GM19025 (cell line): ENCODE data around the gene MGST2.

Source experiments
- ATAC-seq: cut with Tn5 transposase; IDR thresholded peaks from one replicate; pipeline ENCODE4 v1.9.1; 2021; ENCODE audit warnings: mild to moderate bottlenecking, low read depth, moderate library complexity; ENCODE audit not compliant: unreplicated experiment

The MGST2 gene

DNA sequence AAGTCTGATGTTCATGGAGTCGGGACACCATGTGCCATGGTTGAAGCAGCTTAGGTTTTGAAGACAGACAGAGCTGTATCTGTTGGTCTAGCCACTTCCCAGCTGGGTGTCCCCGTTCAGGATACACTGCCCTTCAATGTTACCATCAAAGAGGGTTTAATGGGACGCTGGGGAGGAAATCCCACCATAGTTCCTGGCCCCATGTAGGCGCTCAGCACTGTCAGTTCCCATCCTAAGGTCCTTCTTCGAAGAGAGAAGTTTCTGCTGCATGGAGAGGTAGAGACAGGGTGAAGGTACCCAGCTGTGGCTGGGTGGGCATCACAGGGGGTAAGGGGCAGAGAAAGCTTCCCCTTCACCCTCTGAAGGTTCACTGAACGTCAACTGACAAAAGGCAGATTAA, 3.7 kb downstream of the MGST2 start:
- no peak for ATAC-seq

DNA sequence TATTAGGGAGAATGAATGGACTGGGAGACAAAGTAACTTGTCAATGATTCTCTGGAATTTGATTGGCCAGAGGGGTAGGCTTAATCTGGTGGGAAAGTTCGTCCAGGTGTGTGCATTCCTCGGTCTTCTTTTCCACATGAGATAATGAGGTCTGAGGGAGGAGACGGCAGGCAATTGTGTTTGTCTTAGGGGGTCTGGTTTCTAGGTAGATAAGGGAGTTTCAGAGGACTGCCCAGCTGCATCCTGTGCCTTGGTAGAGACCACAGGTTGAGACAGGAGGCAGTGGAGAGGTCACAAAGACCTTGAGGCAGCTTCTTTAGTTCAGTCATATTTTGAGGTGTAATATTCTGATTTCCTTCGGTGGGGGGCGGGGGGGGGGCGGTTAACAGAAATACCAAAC, 4.3 kb downstream of the MGST2 start:
- ATAC-seq = no peak

DNA sequence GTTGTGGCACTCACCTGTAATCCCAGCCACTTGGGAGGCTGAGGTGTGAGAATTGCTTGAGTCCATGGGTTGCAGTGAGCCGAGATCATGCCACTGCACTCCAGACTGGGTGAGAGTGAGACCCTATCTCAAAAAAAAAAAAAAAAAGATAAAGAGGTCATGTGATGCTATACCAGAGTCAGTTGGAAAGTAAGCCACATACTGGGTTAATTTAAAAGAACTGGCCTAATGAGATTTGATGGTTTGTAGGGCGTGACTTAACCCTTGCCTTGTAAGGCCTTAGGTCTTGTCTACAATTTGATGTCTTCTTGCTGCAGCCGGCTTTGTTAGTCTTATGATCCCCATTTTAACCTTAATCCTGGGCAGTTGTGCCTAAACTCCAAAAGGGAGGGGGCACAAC, 5.2 kb downstream of the MGST2 start:
- ATAC-seq = no peak

DNA sequence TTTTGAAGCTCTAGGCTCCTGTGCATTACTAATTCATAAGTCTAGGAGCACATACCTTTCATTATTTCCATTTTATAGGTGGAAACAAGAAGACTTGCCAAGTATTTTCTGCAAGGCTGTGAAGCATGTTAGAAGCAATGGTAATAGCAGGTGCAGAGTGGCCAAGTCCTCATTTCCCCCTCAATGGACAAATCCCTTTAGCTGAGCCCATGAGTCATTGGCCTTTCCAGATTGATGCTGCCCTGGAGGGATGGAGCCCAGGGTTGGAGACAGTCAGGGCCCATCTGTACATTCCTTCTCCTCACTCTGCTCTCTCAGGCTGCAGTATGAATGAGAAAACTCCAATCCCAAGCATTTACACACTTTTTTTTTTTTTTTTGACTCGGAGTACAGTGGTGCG, 6.6 kb downstream of the MGST2 start:
- ATAC-seq = no peak

DNA sequence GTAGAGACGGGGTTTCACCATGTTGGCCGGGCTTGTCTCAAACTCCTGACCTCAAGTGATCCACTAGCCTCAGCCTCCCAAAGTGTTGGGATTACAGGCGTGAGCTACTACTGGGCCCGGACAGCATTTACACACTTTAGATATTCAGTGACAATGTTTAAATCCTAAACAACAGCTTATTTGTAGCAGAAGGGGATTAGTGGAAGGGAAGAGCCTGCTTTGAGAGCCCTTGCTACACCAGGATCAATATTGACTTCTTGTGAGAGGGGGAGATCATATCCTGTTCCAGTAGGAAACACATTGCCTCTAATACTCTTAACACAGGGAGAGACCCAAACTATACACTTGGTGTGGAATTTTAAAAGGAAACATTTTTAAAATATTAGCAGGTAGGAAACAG, 7.1 kb downstream of the MGST2 start:
- no peak for ATAC-seq

DNA sequence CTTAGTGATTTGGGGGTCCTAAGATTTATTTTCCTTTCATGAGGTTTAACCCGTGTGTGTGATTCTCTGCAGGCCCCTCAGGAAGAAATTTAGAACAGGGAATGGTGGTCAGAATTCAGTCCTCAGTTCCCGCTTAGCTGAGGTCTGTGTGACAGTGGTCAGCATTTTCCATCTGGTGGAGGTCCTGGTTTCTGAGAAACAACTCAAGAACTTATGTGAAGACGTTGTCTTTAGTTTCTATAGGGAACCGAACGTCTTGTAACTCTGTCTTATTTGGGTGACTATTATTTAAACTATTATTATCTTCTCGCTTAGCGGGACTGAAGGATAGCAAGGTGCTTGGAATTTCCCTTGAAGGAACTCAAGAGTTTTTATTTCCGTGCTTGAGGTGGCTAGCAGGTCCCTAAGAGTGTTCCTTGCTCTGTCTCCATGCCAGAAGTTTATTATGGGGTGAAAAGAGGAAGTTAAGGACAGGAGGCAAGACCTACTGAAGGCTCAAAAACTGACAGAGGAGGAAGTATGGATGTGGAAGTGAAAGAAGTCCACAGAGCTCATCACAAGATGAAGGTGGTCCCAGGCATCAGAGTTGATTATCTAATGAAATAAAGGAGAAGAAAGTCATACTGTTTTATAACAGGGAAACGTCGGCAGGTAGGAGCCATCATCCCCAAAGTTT, 9.4 kb downstream of the MGST2 start:
- ATAC-seq = no peak

DNA sequence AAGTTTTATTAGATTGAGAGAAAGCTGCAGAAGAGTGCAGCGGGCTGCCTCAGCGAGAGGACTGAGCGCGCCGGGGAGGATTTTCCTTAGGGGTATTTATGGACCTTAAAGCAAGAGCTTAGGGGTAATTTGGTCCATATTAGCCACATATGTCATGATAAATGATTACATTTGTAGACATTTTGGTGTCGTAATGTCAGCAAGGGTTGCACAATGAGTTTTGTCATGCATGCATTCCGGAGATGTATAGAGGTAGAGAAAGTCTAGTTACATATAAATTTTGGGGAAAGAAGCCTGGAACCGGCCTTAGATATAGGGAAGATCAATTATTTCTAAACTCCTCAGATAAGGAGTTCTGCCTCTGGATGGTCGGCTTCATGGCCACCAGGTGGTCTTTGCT, 10.0 kb downstream of the MGST2 start:
- no peak for ATAC-seq

DNA sequence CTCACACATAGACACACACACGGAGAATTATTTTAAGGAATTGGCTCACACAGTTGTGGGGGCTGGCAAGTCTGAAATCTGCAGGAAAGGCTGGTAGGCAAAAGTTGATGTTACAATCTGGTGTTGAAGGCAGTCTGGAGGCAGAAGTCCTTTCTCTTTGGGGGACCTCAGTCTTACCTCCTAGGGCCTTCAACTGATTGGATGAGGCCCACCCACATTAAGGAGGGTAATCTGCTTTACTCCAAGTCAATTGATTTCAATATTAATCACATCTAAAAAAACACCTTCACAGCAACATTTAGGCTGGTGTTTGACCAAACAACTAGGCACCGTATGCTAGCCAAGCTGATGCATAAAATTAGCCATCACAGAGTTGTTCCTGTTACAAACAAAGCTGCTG, 10.7 kb downstream of the MGST2 start:
- ATAC-seq = no peak

DNA sequence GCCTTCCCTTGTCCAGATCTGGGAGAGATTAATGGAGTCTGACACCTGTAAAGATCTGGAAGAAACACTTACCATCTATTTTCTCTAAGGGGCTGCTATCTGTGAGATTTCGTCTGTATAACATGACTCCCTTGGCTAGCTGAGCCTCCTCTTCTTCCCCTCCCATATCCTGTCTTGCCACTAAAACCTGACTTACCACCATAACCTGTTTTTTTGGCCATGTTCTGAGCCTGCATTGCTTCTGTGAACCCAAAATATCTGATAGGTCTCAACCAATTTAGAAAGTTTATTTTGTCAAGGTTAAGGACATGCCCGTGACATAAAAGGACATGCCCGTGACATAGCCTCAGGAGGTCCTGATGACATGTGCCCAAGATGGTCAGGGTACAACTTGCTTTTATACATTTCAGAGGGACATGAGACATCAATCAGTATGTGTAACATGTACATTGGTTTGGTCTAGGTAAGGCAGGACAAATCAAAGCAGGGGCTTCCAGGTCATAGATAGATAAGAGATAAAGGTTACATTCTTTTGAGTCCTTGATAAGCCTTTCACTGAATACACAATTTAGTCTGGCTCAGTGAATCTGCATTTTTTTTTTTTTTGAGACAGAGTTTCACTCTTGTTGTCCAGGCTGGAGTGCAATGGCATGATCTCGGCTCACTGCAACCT, 11.4 kb downstream of the MGST2 start:
- ATAC-seq = no peak

DNA sequence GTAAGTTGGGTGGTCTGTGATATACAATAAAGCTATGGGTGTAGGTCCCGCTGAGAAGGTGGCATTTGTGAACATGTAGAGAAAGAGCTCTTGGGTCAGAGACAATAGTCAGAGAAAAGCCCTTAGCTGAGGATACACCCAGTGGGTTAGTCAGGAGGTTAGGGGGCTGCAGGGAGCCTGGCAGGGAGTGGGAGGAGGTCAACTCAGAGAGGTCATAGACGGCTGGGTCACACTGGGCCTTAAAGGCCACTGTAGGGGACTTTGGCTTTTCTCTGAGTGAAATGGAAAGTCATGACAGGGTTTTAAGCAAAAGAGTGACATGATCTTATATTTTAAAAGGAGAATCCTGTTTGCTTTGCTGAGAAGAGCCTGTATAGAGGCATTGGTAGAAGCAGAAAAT, 16.7 kb downstream of the MGST2 start:
- no peak for ATAC-seq

DNA sequence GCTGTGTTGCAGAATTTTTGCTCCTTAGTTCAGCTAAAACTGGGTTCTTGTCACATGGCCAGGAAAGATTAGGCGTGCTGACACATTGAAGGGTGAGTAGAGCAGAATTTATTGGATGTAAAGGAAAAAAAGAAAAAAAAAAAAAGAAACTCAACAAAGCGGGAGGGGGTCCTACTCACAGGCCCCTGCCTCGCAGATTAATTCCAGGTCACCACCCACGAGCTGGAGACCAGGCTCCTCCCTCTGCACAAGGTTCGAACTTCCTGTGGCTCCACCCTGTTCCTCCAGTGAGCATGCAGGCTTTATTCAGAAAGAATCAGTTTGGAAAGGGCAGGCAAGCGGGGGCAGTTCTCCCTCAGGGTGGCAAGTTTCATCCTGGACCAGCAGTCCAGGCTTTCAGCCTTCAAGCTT, 17.1 kb downstream of the MGST2 start:
- no peak for ATAC-seq

DNA sequence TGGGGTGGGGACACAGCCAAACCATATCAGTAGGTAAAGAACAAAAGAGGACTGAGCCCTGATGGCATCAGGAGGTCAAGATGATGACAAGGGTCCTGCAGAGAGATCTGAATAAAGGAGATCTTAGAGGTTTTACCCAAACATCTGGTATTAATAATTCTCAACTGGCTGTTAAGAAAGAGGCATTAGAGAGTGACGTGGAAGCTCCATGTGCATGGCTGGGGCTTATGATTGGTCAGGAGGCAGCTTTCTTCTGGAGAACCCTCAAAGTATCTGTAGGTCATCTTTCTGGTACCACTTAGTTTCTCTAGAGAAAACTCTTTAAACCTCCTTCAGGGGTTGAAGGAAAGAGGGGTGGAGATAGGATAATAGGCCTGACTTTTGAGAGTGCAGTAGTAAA, 18.7 kb downstream of the MGST2 start:
- no peak for ATAC-seq

DNA sequence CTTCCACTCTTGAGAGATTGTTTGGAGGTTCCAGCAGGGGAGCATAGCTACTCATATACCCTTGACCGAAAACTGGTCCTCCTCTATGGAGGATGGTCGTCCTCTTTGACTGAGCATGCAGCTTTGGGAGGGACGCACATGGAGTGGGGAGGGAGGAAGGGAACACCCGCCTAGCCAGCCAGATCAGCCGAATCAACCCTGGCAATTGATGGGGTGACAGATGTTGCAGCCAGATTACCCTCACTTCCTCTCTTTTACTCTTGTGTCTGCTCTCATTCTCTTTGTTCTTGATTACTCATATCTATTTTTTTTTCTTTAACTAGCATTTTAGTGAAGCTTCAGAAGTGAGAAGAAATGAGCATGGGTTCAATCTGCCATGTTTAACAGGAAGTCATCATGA, 19.6 kb downstream of the MGST2 start:
- ATAC-seq = no peak

DNA sequence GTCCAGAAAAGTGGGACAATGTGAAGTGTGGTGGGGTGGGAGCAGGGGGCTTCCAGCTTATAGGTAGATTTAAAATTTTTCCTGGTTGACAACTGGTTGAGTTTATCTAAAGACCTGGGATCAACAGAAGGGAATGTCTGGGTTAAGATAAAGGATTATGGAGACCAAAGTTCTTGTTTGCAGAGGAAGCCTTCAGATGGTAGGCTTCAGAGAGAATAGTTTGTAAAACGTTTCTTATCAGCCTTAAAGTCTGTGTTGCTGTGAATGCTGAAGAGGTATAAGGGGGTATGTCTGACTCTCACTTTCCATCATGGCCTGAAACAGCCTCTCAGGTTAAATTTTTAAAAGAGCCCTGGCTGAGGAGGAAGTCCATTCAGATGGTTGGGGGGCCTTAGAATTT, 20.5 kb downstream of the MGST2 start:
- no peak for ATAC-seq

DNA sequence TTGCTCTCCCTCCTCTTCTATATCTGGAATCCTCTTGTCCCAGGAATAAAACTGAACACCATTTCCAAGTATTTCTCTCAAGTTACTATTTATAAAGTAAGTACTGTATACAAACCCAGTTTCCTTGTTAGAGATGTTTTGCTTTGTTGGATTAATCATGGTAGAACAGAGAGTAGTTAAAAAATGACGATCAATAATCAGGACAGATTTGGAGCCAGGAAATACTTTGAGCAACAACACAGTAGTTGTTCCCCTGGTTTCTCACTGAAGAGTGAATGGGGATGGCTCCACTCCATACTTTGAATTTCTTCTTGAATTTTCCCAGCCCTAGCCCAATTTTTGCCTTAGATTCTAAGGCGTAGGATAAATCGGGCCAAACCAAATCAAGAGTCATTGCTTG, 21.4 kb downstream of the MGST2 start:
- no peak for ATAC-seq

DNA sequence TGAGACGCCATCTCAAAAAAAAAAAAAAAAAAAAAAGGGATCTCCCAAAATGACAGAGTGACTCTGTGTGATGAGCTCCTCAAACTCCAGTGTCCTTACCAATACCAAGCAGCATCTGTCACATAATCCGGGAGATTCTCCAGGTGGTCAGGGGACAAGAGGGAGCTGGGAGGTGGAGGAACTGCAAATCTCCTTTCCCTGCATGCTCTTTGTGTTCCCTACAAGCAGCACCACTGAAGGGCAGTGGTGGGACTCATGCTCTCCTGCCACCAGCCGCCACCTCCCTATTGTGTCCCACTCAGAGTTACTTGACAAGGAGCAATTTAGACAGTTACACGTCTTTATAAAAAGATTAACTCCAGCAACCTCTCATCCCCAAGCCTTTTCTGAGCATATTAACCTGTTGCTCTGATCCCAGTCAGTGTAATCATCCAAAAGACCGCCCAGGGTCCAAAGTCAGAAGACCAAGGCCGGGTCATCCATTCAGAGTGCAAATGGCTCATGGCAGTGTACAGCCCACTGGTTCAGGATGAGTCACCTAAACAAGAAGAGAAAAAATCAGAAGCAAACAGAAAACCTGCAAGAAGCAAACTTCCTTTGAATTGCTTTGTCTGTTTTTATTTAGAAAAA, 23.6 kb downstream of the MGST2 start:
- ATAC-seq = no peak

DNA sequence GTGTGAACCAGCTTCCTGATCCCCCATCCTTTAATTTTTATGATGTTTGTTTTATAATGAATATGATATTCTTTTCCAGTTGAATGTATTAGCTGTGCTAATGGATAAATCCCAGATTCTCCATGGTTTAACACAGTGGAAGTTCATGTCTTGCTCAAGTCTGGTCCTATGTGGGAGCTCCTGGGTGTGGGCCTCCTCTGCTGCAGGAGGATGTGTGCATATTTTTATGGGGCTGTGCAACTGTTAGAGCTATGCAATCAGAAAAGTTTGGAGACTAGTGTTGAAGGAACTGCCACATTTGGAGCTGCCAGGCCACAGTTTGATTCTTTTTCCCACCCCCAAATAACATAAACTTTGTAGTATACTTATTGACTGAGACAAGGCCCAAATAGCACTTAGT, 24.8 kb downstream of the MGST2 start:
- no peak for ATAC-seq

DNA sequence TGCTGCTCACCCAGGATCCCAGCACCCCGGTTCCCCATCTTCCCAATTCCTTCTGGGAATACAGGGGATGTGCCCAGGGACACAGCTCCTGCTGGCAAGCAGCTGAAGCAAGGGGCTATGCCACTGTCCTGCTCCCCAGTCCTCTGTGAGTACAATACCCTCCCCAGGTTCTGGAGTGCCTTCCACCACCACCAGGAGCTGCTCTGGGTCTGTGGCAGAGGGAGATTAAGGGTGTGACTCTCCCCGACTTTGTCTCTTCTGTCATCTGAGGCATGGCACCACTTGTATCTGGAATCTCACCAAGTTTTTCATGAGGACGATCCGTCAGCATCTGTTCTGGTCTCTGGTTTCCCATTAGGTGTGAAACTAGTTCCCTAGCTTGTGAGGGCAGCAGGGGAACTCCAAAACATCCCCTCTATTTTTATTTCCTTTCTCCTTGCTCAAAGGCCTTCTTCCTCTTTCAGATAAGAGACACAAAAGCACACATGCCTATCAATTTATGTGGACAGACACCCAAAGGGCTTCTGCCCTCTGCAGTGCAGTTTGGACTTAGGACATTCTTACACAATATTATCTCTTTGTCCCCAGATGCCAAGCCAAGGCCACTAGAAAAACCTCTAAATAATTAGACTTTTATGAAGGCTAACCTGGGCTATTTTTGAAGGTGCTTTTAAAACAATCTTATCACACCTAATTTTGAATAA, 26.8 kb downstream of the MGST2 start:
- no peak for ATAC-seq

DNA sequence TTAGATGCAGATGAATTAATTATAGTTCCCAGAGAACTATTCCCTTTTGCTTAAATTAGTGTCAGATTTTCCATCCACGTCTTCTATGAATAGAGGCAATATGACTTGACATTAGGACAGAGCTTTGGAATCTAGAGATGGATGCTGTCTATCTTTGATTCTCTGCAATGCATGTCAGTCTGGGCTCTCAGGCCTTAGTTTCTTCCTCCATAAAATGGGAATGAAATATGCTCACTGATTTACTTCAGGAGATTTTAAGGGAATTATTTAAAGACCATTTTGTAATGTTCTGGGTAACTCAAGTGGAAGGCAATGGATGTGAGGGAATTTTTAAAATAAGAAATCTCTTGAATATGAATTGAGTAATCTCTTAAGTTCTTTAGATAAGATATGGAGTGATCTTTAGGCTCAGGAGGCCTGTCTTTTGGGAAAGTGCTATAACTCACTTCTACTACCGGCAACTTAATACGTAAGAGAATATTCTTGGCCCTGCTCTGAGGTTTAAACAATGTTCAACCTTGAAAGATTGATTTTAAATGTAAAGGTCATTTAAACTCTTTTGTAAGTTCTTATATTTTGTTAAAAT, 29.0 kb downstream of the MGST2 start:
- ATAC-seq = no peak

DNA sequence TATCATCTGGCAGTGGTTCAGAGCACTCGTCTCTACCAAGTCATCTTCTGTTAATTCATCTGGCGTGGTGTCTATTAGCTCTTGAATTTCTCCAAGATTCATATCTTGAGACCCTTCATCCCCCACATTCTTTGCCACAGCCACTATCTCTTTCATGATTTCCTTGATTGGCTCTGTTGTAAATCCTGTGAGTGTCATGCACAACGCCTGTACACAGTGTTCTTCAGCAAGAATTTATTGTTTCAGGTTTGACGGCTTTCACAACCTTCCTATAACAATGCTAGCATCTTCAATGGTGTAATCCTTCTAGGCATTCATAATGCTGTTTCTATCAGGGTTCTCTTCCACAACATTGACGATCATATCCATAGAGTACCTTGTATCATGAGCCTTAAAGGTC, 30.9 kb downstream of the MGST2 start:
- no peak for ATAC-seq
